SHP77 treated with DMSO at 0.1 percent for 48 hours (cell line): ENCODE measurements around the gene NPSR1.
"Not testable (repeated sequence)": the region's sequence is repeated elsewhere in the genome, so short reads cannot be mapped to it uniquely, and the experiment has no call there.

Source experiments
- DNase-seq: peaks from one replicate; lab custom pipeline; 2025; lab: John Stamatoyannopoulos, UW

The NPSR1 gene

DNA sequence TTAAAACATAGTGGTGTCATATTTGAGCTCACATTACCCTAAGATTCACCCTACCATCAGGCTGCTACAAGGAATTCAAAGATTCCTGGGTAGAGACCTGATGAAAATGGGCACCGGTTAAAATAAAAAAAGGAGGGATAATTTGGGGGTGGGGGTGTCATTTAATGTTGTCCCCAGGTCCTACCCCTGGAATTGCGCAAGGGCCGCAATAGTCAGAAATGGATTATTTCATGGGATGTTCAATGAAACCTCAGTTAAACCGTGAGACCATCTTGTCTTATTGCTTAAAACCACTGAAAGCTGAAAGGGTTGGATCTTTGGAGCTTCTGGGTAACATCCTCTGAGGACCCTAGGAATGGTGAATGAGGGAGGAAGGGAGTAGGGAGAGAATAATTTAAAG lies 216.3 kb downstream of the NPSR1 start:
- DNase-seq: not testable (repeated sequence)

DNA sequence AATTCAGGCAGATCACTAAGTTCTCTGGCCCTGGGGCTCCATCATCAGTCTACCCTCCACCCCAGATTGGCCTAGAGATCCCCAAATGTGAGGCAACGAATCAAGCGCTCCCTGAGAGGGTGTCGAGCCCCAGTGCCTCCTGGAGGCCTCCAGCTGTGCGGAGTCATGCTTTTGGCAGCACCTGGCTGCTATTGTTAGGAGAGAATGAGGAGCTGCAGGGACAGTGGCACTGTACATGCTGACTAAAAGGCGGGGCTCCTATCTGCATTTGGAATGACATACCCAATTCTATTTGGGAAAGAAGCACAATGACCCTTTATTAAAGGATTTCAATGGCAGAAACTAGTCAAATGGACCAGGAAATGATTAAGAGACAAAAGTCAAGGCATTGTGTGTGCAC lies 217.5 kb downstream of the NPSR1 start:
- no peak for DNase-seq

DNA sequence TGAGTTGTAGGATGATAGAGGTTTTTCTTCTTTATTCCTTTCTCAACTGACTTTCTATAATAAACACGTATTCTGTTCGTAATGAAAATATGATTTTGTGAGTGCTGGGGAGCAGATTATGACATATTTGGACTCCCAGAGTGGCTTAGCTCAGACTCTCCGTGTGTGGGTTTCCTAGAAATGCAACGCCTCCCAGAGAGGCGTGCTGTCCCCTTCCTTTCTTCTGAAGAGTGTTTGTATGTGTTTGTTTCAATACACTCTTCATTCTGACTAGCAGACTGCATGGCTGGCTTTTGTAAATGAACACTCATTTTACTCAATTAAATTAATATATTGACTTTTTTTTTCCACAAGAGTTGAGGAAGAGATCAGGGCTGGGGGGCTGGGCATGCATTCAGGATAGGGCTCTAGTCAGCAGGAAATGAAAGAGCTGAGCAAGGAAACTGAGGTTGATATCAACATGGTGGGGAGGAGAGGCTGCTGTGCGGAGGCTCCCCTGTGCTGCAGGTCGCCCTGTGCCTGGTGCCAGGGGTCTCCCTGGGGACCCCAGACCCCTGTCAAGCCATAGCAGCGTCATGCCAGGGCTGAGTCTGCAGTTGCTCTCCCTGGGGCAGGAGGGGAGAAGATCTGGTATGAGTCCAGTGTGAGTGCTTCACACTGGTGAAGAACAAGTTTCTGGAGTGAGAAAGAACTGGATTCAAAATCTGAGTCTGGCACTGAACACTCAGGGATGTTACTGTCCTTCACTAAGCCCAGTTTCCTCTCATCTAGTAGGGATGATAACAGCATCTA lies 221.1 kb downstream of the NPSR1 start:
- DNase-seq: not testable (repeated sequence)

DNA sequence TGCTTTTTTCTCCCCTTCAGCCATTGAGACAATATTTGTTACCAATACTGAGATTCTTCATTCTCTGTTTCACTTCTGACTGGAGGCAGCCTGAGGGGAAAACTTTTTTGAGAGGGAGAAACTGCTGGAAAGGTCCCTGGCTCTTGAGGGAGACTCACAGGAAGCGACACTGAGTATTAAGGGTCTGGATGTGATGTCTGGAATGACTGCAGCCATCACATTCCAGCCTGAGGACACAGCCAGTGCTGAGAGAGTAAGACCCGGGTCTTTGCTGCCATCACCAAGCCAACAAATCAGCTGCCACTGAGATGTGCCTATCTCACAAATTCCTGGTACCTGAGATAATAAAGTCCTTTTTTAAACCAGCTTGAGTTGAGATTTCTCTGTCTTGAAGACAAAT lies 221.9 kb downstream of the NPSR1 start:
- DNase-seq: no peak

DNA sequence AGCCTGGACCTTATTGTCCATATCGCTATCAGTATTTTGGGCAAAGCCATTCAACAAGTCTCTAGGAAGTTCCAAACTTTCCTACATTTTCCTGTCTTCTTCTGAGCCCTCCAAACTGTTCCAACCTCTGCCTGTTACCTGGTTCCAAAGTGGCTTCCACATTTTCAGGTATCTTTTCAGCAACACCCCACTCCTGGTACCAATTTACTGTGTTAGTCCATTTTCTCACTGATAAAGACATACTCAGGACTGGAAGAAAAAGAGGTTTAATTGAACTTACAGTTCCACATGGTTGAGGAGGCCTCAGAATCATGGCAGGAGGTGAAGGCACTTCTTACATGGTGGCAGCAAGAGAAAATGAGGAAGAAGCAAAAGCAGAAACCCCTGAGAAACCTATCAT lies 225.8 kb downstream of the NPSR1 start:
- DNase-seq: not testable (repeated sequence)

DNA sequence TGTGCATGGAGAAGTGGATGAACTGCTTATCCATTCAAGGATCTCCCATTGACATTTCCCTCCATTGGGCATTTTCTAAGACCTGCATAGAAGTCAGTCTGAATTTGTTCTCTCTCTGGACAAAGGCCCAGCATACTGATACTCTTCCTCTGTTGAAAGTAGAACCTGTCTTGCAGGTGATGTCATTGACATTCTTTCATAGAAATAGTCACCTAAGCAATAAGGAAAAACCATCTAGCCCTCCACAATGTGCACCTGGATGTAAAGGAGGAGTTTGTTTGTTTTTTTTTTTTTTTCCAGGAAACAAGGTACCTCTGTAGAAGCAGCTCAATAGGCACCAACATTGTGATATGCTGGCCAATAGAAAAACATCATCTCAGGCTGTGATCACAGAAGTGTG lies 228.8 kb downstream of the NPSR1 start:
- no peak for DNase-seq

DNA sequence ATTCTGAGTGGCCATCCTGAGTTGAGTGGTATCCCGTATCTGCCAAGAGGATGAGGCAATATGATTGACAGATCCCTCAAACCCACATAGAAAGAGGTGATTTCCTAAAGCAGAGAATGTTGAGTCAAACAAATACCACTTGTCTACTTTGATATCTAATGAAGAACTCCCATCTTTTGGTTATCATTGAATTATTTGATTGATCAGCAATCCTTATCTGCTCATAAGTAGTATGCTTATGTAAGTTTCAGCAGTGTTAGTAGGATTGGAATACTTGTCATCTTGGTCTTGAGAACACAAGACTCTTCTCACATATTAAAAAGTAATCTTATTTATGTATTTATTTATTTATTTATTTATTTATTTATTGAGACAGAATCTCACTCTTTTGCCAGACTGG lies 231.9 kb downstream of the NPSR1 start:
- no peak for DNase-seq

DNA sequence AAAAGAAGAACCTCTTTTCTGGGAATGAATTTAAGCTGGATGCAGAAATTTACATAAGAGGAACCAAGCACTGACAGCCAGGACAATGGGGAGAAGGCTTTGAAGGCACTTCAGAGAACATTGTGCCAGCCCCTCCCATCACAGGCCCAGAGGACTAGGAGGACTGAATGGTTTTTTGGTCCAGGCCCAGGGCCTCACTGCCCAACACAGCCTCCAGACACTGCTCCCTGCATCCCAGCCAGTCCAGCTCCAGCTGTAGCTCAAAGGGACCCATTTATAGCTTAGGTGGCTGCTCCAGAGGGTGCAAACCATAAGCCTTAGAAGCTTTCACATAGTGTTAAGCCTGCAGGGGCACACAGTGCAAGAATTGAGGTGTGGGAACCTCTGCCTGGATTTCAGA lies 237.2 kb downstream of the NPSR1 start:
- no peak for DNase-seq
